Activated T-cell treated with anti-CD3 and anti-CD28 coated beads for 48 hours (primary cell): ENCODE measurements around the gene GFER.
"Not testable (repeated sequence)": the region's sequence is repeated elsewhere in the genome, so short reads cannot be mapped to it uniquely, and the experiment has no call there.

ENCODE experiments used
- DNase-seq: peaks from one replicate; pipeline ENCODE4 v3.0.0-alpha.2; 2020; ENCODE audit warnings: low read depth

Gene GFER

GRCh38 chr16:1957434-1958142, 26.4 kb upstream of the GFER start:
- DNase-seq = not testable (repeated sequence)

DNA sequence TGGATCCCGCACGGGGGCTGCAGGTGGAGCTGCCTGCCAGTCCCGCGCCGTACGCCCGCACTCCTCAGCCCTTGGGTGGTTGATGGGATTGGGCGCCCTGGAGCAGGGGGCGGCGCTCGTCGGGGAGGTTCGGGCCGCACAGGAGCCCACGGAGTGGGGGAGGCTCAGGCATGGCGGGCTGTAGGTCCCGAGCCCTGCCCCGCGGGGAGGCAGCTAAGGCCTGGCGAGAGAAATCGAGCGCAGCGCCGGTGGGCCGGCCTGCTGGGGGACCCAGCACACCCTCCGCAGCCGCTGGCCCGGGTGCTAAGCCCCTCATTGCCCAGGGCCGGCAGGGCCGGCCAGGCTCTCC, 25.9 kb upstream of the GFER start:
- not testable (repeated sequence) for DNase-seq

GRCh38 chr16:1958715-1959268, 25.2 kb upstream of the GFER start:
- no peak for DNase-seq

GRCh38 chr16:1959269-1960039, 24.5 kb upstream of the GFER start, which contains the start of gene NDUFB10:
TSS of gene NDUFB10 (plus strand) at chr16:1959538. CDS start at chr16:1959625, 87 bp downstream.
- DNase-seq = peak; percentile 94

DNA sequence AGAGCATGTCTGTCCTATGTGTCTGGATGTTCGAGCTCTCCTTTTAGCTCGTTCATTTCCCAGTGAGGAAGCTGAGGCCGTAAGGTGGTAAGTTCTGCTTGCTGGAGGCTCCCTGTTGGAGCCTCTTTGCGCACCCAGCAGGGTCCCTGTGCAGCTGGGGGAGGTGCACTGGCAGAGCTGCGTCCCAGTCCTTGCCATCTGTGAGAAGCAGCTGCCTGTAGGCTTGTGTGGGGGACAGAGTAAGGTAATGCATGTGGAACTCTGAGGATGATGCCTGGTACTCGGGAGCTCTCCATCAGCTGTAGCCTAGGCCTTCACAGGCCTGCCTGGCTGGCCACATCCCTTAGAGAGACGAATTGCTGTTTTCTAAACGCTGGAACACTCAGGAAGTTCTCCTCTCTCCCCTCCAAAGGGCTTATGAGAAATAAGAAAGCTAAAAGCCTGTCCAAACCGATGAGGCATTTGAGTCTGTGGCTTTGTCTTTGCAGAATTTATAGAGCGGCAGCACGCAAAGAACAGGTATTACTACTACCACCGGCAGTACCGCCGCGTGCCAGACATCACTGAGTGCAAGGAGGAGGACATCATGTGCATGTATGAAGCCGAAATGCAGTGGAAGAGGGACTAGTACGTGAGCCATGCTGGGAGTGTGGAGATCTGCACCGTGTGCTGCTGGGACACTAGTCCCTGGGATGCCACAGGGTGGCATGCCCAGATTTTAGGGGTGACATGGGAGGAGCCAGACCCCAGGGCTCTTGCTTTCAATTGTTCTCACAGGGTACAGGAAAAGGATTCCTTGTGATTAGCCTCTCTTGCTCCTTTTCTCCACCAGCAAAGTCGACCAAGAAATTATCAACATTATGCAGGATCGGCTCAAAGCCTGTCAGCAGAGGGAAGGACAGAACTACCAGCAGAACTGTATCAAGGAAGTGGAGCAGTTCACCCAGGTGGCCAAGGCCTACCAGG, 23.0 kb upstream of the GFER start:
- DNase-seq = no peak

- no peak for DNase-seq
Observed at GRCh38 chr16:1961651-1962067, 22.3 kb upstream of the GFER start.

GRCh38 chr16:1962161-1963153, 21.5 kb upstream of the GFER start:
- not testable (repeated sequence) for DNase-seq

DNA sequence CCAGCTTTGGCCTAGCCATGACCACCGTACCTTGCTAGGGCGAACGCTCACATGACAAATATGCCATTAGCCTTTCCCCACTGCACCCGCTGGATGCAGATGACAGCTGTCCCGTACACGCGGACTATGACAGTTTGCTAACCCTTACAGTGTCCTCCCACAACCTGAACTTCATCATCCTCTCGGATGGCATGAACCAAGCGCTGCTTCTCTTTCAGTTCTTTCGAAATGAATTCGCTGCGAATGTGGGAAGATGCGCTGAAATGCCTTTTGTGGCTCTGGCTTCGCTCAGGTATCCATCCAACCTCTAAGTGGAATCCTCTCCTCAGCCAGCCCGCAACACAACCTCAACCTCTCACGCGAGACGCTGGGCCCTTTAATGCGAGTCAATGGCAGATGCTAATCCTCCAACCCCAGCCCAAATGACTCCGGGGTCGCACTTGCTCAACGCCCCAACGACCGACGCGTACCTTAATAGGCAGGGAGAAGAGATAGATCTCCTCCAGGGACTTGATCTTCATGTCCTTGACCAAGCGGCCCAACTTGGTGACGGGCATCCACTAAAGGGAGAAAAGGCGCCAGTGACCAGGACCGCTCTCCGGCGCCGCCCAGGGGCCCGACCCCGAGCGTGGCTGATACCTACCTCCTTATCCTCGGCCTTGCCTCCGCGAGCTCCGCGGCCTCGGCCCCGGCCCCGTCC, 20.0 kb upstream of the GFER start:
- DNase-seq = no peak

DNA sequence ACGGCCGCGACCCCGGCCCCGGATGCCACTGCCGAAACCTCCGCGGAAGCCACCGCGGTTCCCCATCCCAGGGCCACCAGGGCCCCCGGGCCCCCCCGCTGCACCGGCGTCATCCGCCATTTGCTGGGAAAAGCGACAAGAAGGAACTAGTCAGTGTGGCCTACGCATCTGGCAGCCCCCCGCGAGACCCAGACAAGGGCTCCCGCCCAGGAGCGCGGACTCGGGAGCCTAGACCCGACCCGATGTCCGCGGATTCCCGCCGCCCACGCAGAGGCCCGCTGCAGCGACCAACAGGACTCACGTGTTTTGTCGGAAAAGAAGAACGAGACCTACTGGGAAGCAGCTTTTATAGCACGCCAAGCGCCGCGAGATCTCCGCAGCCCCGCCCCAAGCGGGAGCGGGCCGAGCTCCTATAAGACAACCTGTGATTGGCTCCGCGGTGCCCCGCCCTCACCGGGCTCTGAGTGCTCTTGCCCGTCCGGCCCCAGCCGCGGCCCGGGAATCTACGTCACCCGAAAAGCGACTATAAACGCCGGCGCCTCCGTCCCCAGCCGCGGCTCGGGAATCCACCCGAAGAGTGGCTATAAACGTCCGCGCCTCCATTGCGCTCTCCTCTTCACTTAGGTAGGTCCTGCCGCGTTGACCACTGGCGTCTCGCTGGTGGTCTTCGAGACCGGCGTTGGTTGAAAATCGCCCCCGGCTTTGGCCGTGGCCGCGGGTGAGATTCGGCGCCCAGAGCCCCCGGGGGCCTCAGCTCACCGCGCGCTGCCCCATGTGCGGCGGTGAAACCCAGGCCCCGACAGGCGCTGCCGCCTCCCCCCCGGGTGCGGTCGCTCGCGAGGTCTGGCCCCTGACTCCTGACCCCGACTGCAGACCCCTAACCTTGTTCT, 19.2 kb upstream of the GFER start, which contains the start of gene RPS2:
Gene RPS2 (minus strand): TSS at position 321 of the 890 bp plus-strand sequence. CDS start 201 bp downstream, at position 120.
- DNase-seq = peak; percentile 96

- no peak for DNase-seq
Observed at GRCh38 chr16:1965396-1966001, 18.5 kb upstream of the GFER start.

DNA sequence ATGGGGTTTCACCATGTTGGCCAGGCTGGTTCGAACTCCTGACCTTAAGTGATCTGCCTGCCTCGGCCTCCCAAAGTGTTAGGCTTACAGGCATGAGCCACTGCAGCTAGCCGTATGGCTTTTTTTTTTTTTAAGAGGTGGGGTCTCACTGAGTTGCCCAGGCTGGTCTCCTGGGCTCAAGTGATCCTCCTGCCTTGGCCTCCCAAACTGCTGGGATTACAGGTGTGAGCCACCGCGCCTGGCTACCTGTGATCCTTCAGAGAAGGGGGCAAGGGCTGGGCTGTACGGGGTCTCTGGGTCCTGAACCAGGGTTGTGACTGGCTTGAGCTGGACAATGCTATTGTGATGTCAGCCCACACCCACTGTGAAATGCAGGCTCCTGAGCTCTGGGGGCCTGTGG, 17.5 kb upstream of the GFER start, which contains the start of gene RNF151:
Gene RNF151 (plus strand): TSS at position 397 of the 400 bp plus-strand sequence. CDS start 26 bp downstream, outside the sequence.
- no peak for DNase-seq

- DNase-seq = no peak
Observed at GRCh38 chr16:1968146-1968953, 15.6 kb upstream of the GFER start.

GRCh38 chr16:1971796-1972489, 12.1 kb upstream of the GFER start, which contains the start of gene TBL3:
TSS of gene TBL3 (plus strand) at chr16:1972053. CDS start at chr16:1972165, 112 bp downstream.
- peak; percentile 97 for DNase-seq

GRCh38 chr16:1972490-1972877, 11.5 kb upstream of the GFER start:
- no peak for DNase-seq

GRCh38 chr16:1973461-1974156, 10.4 kb upstream of the GFER start:
- DNase-seq = no peak
